GM18511 (cell line): ENCODE data around the gene TBK1.

ENCODE experiments used
- ATAC-seq: cut with Tn5 transposase; IDR thresholded peaks from one replicate; pipeline ENCODE4 v1.9.1; 2021; ENCODE audit warnings: mild to moderate bottlenecking, moderate library complexity; ENCODE audit not compliant: unreplicated experiment

Gene TBK1

DNA sequence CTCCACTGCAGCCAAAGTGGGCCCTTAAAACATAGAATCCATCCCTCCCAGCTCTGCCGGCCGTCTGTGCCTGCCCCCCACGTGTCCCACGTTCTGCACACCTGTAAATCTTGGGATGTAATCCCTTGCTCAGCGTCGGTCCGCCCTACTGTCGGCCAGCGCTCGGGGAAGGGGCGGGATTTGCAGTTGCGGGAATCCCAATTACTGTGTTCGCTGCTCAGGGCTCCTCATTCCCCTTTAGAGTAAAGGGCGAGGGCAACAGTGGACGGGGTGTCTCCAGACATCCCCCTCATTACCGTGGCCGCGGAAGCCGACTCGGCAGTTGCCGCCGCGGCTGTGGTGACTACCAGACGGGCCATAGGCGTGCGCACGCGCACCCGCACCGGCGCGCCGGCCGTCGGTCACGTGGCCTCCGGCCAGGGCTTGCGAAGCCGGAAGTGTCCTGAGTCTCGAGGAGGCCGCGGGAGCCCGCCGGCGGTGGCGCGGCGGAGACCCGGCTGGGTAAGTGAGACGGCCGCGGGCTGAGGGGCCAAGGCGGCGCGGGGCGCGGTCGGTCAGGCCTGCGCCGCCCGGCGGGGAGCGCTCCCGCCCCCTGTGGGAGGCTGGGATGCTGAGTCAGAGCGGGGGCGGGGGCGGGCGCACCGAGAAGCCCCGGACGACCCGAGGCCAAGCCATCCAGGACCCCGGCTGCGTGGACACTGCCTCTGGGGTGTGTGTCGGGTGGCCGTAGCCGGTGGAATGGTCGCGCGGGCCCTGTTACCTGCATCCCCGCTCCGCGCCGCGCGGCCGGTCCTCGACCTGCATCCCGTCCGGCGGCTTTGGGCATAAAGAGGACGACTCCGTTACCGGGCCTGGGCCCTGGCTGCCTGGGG lies at the start of gene TBK1:
Gene TBK1, plus strand, starts transcription at position 434 of the 872 bp plus-strand sequence. CDS start 3,751 bp downstream, outside the sequence.
- ATAC-seq, result peak; percentile 90

GRCh38 chr12:64402181-64402580 lies 49.7 kb upstream of the TBK1 start:
- no peak for ATAC-seq

GRCh38 chr12:64403707-64404469 lies 48.0 kb upstream of the TBK1 start, which contains the start of gene XPOT:
TSS of gene XPOT (plus strand) at chr12:64404392. CDS start at chr12:64410036, 5,644 bp downstream.
- peak; percentile 93 for ATAC-seq

- ATAC-seq, result peak; percentile 41
Observed at GRCh38 chr12:64404470-64405256, 47.3 kb upstream of the TBK1 start.

GRCh38 chr12:64407342-64408223 lies 44.3 kb upstream of the TBK1 start:
- ATAC-seq, result no peak

DNA sequence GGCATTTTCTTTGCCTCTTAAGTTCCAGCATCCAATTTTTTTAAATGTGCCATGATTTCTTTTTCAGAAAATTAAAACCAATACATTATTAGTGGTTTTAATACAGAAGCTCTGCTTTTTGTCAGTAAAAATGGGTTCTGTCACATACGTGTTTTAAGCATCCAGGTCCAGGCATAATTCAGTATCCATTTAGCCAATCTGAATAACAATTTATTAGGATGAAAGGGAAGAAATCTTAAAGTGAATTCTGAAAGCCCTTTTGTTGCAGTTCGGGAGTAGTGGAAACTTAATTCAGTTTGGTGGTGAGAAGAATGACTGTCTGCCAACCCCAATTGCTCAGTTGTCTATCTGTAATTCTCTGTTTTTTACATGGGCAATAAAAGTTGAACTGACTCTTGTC lies 40.5 kb upstream of the TBK1 start:
- ATAC-seq, result no peak

- ATAC-seq, result no peak
Observed at GRCh38 chr12:64412459-64412858, 39.5 kb upstream of the TBK1 start.

DNA sequence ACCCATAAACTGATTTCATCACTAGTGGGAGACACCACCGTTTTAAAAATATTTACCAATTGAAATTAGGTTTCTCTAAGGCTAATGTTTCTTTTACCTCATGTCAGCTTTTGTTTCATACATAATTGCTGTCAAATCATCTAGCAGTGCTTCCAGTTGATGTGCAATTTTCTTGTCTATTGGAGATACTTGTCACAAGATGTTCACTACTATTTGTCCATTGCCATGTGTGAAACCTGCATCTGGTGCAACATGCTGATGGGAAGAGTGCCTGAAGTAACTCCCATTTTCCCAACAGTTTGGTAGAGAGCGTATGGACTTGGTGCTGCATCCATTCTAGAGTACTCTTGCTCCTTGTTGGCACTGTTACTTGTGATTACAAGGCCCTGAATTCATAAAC lies 38.0 kb upstream of the TBK1 start:
- ATAC-seq, result no peak

GRCh38 chr12:64418209-64418608 lies 33.7 kb upstream of the TBK1 start:
- no peak for ATAC-seq

DNA sequence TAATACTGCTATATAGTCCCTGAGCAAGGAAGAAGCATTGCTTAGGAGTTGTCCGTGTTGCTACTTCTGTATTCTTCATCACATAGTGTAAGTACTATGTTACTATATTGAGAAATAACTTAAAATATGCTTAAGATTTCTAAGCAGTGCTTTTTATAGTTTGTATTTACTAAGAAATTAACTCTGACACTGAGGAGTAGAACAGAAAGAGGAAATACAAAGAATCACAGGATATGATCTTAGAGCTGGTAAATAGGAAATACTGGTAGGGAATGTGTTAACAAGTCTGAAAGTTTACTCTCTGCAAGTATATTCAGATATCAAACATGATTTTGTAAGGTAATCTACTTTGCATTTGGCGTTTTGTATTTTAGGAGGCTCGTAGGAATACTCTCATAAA lies 32.2 kb upstream of the TBK1 start:
- ATAC-seq, result no peak

DNA sequence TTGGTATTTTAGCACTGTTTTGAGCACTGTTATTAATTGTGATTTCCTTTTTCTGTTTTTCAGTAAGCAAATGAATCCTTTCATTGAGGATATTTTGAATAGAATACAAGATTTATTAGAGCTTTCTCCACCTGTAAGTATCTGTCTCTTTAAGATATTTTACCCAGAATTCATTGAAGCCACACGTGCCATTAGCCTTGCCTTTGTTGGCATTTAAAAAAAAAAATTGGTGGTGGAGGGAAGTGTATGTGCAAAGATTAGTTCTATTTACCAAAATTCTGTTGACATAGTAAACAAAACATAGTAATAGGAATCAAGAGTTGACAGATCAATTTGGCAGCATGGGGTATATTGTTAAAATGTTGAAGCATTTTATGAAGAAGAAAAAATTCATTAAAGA lies 23.9 kb upstream of the TBK1 start:
- ATAC-seq, result no peak

GRCh38 chr12:64428956-64429355 lies 23.0 kb upstream of the TBK1 start:
- no peak for ATAC-seq

DNA sequence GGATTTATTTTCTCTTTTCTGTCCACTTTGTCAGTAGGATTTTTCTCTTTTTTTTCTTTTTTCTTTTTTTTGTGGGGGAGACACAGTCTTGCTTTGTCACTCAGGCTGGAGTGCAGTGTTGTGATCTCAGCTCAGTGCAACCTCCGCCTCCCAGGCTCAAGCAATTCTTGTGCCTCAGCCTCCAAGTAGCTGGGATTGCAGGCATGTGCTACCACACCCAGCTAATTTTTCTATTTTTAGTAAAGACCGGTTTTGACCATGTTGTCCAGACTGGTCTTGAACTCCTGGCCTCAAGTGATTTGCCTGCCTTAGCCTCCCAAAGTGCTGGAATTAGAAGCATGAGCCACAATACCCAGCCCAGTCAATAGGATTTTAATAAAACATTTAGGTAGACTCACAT lies 21.0 kb upstream of the TBK1 start:
- ATAC-seq, result no peak

DNA sequence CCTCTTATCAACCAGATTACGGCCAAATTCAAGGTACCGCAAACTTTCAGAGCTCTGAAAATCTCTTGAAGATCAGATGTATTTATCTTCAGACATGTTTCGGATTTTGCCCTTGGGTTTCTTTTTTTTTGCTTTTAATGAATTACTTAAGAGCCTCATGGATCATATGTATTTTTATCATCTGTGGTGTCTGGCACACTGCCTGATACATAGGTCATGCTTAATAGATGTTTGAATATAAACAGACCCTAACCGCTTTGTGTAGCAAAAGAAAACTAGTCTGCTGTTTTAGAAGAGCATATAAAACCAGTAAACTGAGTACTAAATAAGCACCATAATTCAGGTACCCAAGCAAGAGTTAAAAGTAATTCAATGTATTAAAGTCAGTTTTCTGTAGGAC lies 20.1 kb upstream of the TBK1 start:
- ATAC-seq, result no peak

GRCh38 chr12:64433915-64434314 lies 18.0 kb upstream of the TBK1 start:
- ATAC-seq, result no peak

- ATAC-seq, result no peak
Observed at GRCh38 chr12:64440100-64440499, 11.8 kb upstream of the TBK1 start.

DNA sequence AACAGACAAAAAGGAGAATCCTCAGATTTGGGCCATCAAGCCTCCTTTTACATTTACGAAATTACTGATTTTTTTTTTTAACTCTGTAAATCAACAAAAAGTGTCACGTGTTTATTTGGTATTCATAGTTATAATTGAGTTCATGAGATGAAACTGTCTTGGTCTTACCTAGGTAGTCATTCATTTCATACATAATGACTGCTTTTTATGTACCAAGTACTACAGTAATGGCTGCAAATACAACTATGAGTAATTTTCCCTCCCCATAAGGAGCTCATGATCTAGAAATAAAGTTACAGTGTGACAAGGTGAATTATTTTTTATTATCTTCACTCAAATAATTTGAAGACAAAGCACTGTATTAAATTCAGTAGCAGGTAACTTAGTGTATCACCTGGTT lies 6.4 kb upstream of the TBK1 start:
- ATAC-seq, result no peak

GRCh38 chr12:64446295-64446694 lies 5.6 kb upstream of the TBK1 start:
- ATAC-seq, result no peak

DNA sequence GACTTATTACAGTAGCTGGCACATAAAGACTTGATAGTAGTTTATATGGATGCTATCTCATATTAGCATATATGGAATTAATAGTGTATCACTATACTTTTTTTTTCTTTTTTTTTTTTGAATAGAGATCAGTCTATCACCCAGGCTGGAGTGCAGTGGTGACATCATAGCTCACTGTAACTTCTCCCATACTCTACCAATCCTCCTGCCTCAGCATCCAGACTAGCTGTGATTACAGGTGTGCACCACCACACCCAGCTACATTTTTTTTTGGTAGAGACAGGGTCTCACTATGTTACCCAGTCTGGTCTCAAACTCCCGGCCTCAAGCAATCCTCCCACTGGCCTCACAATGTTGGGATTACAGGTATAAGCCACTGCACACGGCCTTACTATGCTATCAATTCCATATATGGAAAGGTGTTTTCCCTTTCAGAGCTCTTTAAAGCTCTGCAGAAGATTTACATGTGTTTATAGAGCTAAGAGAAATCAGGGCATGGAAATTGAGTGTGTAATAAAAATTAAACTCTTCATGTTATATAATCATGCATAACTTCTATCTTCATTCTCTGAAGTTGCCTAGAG lies 1.8 kb upstream of the TBK1 start:
- no peak for ATAC-seq
